Kidney epithelial cell (primary cell): ENCODE measurements around the gene C9orf153. TPM values are rescaled to one million over a fixed set of nuclear protein-coding genes. Genes with fewer than 3 reads are reported as not detected.

Experiments
- DNase-seq: peaks from one replicate; pipeline ENCODE4 v3.0.0-alpha.2; 2010; ENCODE audit warnings: low read depth
- H3K27me3 ChIP-seq: 2 replicates; pipeline ENCODE4 v1.6.0; 2011; ENCODE audit warnings: low read length; ENCODE audit not compliant: control insufficient read depth, insufficient read depth
- H3K36me3 ChIP-seq: 2 replicates; pipeline ENCODE4 v1.5.1; 2011; ENCODE audit warnings: low read length; ENCODE audit not compliant: control insufficient read depth, insufficient read depth
- H3K4me3 ChIP-seq: 2 replicates; pipeline ENCODE4 v1.5.1; 2011; ENCODE audit warnings: low read depth, mild to moderate bottlenecking, control low read depth, low read length
- CTCF ChIP-seq: IDR thresholded peaks from 2 replicates; pipeline ENCODE4 v1.5.1; 2011; ENCODE audit warnings: mild to moderate bottlenecking, moderate library complexity, low read length, control low read depth, inconsistent platforms; ENCODE audit not compliant: insufficient read depth, poor library complexity, severe bottlenecking
- total RNA-seq: library from RNA; depleted of rRNA; stranded (reverse); fragments of >200 nt; gene quantifications from 2 replicates; pipeline ENCODE4 v1.2.3, GENCODE V29; 2015

Gene C9orf153
- total RNA-seq, 1 donor from 2014 or later, result not detected

GRCh38 chr9:86277072-86277471 is 17.6 kb upstream of the C9orf153 start:
- no peaks in the 10 kb centered on the region for H3K36me3 ChIP-seq
- TF ChIP-seq CTCF, result no peak
- DNase-seq, result no peak
- H3K27me3 ChIP-seq, result no peaks in the 10 kb centered on the region
- H3K4me3 ChIP-seq, result no peak overlapping the region

GRCh38 chr9:86275962-86276361 is 16.5 kb upstream of the C9orf153 start:
- Histone ChIP-seq H3K4me3 (no peak overlapping the region), H3K27me3 (no peaks in the 10 kb centered on the region), H3K36me3 (no peaks in the 10 kb centered on the region)
- DNase-seq, result no peak
- TF ChIP-seq CTCF, result peak; percentile 19

GRCh38 chr9:86274821-86275643 is 15.6 kb upstream of the C9orf153 start:
- TF ChIP-seq CTCF, result no peak
- H3K36me3 ChIP-seq, result no peaks in the 10 kb centered on the region
- DNase-seq, result no peak
- H3K4me3 ChIP-seq, result no peak overlapping the region
- no peaks in the 10 kb centered on the region for H3K27me3 ChIP-seq

GRCh38 chr9:86272221-86272620 is 12.8 kb upstream of the C9orf153 start:
- DNase-seq, result no peak
- Histone ChIP-seq H3K27me3 (no peaks in the 10 kb centered on the region), H3K36me3 (no peaks in the 10 kb centered on the region), H3K4me3 (no peak overlapping the region)
- TF ChIP-seq CTCF, result no peak

- DNase-seq, result no peak
- H3K36me3 ChIP-seq, result no peaks in the 10 kb centered on the region
- H3K4me3 ChIP-seq, result no peak overlapping the region
- H3K27me3 ChIP-seq, result no peaks in the 10 kb centered on the region
- no peak for TF ChIP-seq CTCF
Measured at GRCh38 chr9:86263876-86264275, 4.4 kb upstream of the C9orf153 start.

GRCh38 chr9:86262492-86262891 is 3.0 kb upstream of the C9orf153 start:
- H3K36me3 ChIP-seq, result no peaks in the 10 kb centered on the region
- no peaks in the 10 kb centered on the region for H3K27me3 ChIP-seq
- no peak for DNase-seq
- no peak overlapping the region for H3K4me3 ChIP-seq
- TF ChIP-seq CTCF, result no peak
